ENCODE results near the gene POLA2. TPM values are rescaled to one million over a fixed set of nuclear protein-coding genes. Genes with fewer than 3 reads are reported as not detected.

Gene POLA2
- total and polyA plus RNA-seq, 3 donors from 2014 or later: 21.9 to 27.6 (median 24.2) TPM

- Histone ChIP-seq H3K4me1 (peaks cover 44% of the 10 kb centered on the region), H3K36me3 (ENCODE audit: low read depth, missing control alignments) (no peaks in the 10 kb centered on the region), H3K27ac (no peak overlapping the region), H3K9me3 (no peaks in the 10 kb centered on the region), H3K27me3 (no peaks in the 10 kb centered on the region), H3K4me3 (no peak overlapping the region)
- TF ChIP-seq CTCF (IDR thresholded peaks at IDR 0.05) (no peak), POLR2A (IDR thresholded peaks at IDR 0.05) (no peak)
- intact Hi-C loops (cut with DNase I; ENCODE audit: low total_unique reads): no loop called here
- peak; percentile 80 for DNase-seq
- WGBS, 2 donors: 54 to 75% methylated on average over 4 to 8 of the region's 8 CpGs
Observed at GRCh38 chr11:65298131-65298535, 36.4 kb downstream of the POLA2 start.

- no peak overlapping the region for H3K4me3 ChIP-seq
- peaks cover 44% of the 10 kb centered on the region for H3K4me1 ChIP-seq
- 51 to 53% methylated on average over 10 to 12 of the region's 12 CpGs for WGBS, 2 donors
- TF ChIP-seq CTCF (IDR thresholded peaks at IDR 0.05): no peak
- no peak for TF ChIP-seq POLR2A (IDR thresholded peaks at IDR 0.05)
- intact Hi-C loops (cut with DNase I; ENCODE audit: low total_unique reads): no loop called here
- no peak for DNase-seq
- no peak overlapping the region for H3K27ac ChIP-seq
- no peaks in the 10 kb centered on the region for H3K9me3 ChIP-seq
- no peaks in the 10 kb centered on the region for H3K36me3 ChIP-seq (ENCODE audit: low read depth, missing control alignments)
- H3K27me3 ChIP-seq: no peaks in the 10 kb centered on the region
Observed at GRCh38 chr11:65298655-65299179, 37.0 kb downstream of the POLA2 start.

GRCh38 chr11:65300621-65301275, 39.0 kb downstream of the POLA2 start:
- H3K27ac ChIP-seq: no peak overlapping the region
- peaks cover 26% of the 10 kb centered on the region for H3K4me1 ChIP-seq
- TF ChIP-seq POLR2A (IDR thresholded peaks at IDR 0.05): no peak
- no peak for TF ChIP-seq CTCF (IDR thresholded peaks at IDR 0.05)
- DNase-seq: no peak
- H3K36me3 ChIP-seq (ENCODE audit: low read depth, missing control alignments): no peaks in the 10 kb centered on the region
- no peaks in the 10 kb centered on the region for H3K27me3 ChIP-seq
- no peak overlapping the region for H3K4me3 ChIP-seq
- intact Hi-C loops (cut with DNase I; ENCODE audit: low total_unique reads): no loop called here
- H3K9me3 ChIP-seq: no peaks in the 10 kb centered on the region
- 89 to 91% methylated on average over 17 of the region's 17 CpGs for WGBS, 2 donors

- H3K27me3 ChIP-seq: no peaks in the 10 kb centered on the region
- no peaks in the 10 kb centered on the region for H3K36me3 ChIP-seq (ENCODE audit: low read depth, missing control alignments)
- intact Hi-C loops (cut with DNase I; ENCODE audit: low total_unique reads): no loop called here
- peaks cover 22% of the 10 kb centered on the region for H3K4me1 ChIP-seq
- no peaks in the 10 kb centered on the region for H3K9me3 ChIP-seq
- no peak overlapping the region for H3K4me3 ChIP-seq
- DNase-seq: no peak
- H3K27ac ChIP-seq: no peak overlapping the region
- no peak for TF ChIP-seq POLR2A (IDR thresholded peaks at IDR 0.05)
- no peak for TF ChIP-seq CTCF (IDR thresholded peaks at IDR 0.05)
- WGBS, 2 donors: 69 to 88% methylated on average over 5 to 12 of the region's 12 CpGs
Observed at GRCh38 chr11:65301491-65302329, 39.9 kb downstream of the POLA2 start.

Data from testis (tissue), 3 donors.